Measurements from ENCODE around the gene PPP1R12B.

GRCh38 chr1:202452508-202452907 is 104.0 kb downstream of the PPP1R12B start:
- TF ChIP-seq EZH2 (IDR thresholded peaks at IDR 0.05; ENCODE audit: low read length): no peak
- TF ChIP-seq CTCF (optimal IDR thresholded peaks at IDR 0.05 in 1 of 3, IDR thresholded peaks at IDR 0.05 in 1 of 3, conservative IDR thresholded peaks at IDR 0.05 in 1 of 3; ENCODE audit: extremely low read depth in 1 of 3, insufficient read depth in 2 of 3, low read length in 3 of 3): no peak

Measured in keratinocyte (primary cell).